Transverse colon (tissue), 3 donors: ENCODE results near the gene BTF3.

Source experiments
- CTCF ChIP-seq, 5 experiments: fragments of 200-600 bp in 3 of 5; fragments of 450-650 bp in 2 of 5; sonication (generic) in 3 of 5; IDR thresholded peaks; 1 replicate in 2 of 5; 2 replicates in 3 of 5; pipeline ENCODE4 v1.5.1; 2016 to 2017; ENCODE audit warnings: antibody characterized with exemption in 5 of 5, inconsistent platforms in 3 of 5, mild to moderate bottlenecking in 2 of 5, moderate library complexity in 1 of 5
- POLR2A ChIP-seq: fragments of 450-650 bp; IDR thresholded peaks from one replicate; pipeline ENCODE4 v1.6.1; 2016; ENCODE audit warnings: antibody characterized with exemption, mild to moderate bottlenecking, moderate library complexity

- TF ChIP-seq CTCF (IDR thresholded peaks at IDR 0.05) (no peak), POLR2A (no peak)
Observed at GRCh38 chr5:73488806-73489205, 9.4 kb upstream of the BTF3 start.
